GM19395 (cell line): ENCODE results near the gene MMP25.

ENCODE experiments used
- ATAC-seq: cut with Tn5 transposase; IDR thresholded peaks from one replicate; pipeline ENCODE4 v1.9.1; 2021; ENCODE audit warnings: mild to moderate bottlenecking, moderate library complexity; ENCODE audit not compliant: unreplicated experiment

Gene MMP25

GRCh38 chr16:3089717-3090592, 43.6 kb downstream of the MMP25 start:
- no peak for ATAC-seq

DNA sequence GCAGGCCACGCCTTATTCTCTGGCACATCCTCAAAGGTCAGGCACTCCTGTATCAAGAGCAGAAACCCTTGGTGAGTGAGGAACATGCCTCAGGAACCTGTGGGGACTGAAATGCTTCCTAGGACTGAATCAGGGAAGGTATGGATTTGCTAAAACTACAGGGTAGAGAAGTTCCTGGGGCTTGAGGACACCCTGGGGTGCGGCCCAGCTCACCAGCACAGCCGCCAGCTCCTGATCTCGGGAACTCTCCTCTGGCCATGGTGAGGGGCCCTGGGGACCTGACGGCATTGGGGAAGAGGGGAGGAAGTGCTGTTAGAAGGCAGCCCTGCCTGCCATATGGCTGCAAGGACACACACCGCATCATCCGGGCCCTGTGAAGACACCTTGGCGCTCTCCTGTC, 45.2 kb downstream of the MMP25 start:
- ATAC-seq: no peak

DNA sequence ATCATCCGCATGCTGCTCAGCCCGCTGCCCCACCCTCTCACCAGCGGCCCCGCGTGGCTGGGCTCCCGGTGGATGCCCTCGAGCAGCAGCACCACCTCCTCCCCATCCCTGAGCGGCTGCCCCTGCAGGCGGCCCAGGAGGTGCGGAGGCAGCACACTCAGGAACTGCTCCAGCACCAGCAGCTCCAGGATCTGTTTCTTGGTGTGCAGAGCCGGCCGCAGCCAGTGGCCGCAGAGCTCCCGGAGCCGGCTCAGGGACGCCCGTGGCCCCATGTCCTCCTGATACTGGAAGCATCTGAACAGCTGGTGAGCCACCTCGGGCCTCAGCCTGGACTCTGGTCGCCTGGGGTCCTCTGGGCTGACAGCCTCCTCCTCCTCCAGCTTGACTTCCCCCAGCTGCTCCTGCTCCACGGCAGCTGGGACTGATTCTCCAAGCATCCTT, 46.2 kb downstream of the MMP25 start:
- no peak for ATAC-seq

DNA sequence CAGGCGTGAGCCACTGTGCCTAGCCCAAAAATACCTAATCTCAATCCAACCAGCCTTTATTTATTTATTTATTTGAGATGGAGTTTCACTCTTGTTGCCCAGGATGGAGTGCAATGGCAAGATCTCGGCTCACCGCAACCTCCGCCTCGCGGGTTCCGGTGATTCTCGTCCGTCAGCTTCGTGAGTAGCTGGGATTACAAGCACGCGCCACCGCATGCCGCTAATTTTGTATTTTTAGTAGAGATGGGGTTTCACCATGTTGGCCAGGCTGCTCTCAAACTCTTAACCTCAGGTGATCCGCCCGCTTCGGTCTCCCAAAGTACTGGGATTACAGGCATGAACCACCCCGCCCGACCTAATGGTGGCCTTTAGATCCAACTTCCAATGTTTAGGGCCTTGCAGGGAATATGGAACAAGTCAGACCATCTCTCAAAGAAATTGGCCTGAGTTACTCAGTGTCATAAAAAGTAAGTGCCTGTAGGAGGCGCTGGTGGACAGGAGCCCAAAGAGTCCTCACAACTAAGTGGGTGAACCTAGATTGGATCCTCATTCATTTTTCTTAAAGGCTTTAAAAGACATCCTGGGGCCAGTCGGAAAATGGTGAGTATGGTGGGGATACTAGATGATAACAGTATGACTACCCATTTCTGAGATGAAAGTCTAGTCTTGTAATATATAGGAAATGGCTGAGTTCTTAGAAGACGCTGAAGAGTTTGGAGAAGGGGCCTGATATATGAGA, 48.1 kb downstream of the MMP25 start:
- no peak for ATAC-seq

GRCh38 chr16:3095869-3096268, 49.5 kb downstream of the MMP25 start:
- peak; percentile 72 for ATAC-seq

GRCh38 chr16:3096362-3096761, 50.0 kb downstream of the MMP25 start:
- ATAC-seq: no peak

DNA sequence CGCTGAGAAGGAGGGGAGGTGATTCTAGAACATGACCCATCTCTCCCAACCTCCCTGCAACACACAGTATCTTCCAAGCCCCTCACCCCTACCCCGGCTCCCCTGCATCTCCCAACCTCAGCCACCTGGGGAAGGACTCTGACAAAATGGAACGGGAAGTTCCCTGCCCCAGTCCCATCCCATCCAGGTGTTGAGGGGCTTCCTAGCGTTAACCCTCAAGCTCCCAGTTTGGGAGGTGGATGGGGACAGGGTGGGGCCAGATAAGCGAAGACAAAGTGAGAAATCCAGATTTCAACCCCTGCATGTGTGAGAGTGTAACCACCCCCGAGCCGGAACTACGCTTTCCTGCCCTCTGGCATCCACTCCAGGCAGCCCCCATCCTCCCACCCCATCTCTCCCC, 50.9 kb downstream of the MMP25 start:
- ATAC-seq: no peak

DNA sequence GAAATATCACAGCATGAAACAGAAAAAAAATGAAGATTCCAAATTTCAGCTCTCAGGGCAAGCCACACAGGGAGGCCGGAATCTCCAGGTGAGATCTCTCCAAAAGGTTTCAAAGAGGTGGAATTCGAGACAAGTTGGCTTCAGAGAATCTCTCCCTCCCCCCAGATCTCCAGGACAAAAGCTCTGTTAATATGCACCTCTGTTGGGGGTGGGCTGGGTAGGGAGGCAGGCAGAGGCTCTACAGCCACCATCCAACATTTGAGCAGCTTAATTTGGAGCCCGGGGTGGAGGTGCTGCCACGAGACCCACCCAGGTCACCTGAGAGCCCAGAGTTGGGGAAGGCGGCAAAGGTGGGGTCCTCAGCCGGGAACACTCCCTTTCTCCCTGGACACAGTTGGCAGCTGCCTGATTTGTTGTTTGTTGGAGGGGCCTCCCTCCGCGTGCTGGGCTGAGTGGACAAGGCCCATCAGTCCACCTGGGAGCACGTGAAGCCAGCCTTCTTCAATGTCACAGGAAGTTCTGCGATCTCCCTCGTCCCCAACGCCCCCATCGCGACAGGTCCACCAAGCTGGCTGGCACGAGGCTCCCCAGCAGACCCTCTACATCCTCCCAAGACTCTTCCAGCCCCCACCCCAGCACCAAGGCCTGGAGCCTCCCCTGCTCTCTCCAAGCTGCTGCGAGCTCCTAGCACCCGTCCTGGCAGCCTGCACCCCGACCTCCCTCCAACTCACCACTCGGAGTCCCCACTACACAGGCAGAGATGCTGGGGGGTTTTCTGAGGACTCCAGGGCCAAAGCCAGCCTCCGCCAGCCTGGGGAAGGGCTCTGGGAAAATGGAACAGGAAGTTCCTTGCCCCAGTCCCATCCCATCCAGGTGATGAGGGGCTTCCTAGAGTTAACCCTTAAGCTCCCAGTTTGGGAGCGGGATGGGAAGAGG, 52.4 kb downstream of the MMP25 start, which contains the start of gene ZSCAN10:
Gene ZSCAN10 (minus strand): TSS at position 836 of the 936 bp plus-strand sequence. CDS start 6,357 bp downstream, outside the sequence.
- no peak for ATAC-seq

GRCh38 chr16:3099395-3099731, 53.0 kb downstream of the MMP25 start:
- no peak for ATAC-seq

GRCh38 chr16:3099732-3100499, 53.6 kb downstream of the MMP25 start:
- peak; percentile 65 for ATAC-seq

DNA sequence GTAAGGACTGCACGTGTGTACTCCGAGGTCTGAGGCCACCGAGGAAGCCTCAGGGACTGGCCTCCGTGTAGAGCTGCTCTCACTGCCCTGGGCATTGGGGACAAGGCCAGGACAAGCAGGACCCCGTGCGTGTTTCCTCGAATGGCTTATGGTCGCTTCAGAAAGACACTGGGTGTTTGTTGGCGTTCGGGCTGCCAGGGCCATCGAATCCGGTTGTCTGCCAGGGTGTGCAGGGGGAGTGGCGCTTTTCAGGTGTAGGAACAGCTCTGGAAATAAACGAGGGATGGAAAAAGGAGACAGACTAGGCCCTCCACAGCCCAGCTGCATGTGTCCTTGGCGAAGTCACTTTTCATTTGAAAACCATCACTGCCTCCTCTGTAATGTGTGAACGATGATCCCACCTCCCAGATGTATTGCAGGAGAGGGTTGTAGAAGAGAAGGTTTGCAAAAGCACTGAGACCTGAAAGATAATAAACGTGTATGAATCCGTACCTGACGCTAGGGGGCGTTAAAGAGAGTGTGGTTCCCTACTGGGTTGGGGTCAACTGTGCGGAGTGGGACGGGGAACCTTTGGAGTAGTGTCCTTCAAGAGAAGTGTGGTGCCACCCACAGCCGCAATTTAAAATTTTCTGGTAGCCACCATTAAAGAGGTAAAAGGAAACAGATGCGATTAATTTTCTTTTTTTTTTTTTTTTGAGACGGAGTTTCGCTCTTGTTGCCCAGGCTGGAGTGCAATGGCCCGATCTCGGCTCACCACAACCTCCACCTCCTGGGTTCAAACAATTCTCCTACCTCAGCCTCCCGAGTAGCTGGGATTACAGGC, 54.9 kb downstream of the MMP25 start:
- no peak for ATAC-seq

- ATAC-seq: no peak
These were observed 55.6 kb downstream of the MMP25 start for GRCh38 chr16:3101841-3102470.

DNA sequence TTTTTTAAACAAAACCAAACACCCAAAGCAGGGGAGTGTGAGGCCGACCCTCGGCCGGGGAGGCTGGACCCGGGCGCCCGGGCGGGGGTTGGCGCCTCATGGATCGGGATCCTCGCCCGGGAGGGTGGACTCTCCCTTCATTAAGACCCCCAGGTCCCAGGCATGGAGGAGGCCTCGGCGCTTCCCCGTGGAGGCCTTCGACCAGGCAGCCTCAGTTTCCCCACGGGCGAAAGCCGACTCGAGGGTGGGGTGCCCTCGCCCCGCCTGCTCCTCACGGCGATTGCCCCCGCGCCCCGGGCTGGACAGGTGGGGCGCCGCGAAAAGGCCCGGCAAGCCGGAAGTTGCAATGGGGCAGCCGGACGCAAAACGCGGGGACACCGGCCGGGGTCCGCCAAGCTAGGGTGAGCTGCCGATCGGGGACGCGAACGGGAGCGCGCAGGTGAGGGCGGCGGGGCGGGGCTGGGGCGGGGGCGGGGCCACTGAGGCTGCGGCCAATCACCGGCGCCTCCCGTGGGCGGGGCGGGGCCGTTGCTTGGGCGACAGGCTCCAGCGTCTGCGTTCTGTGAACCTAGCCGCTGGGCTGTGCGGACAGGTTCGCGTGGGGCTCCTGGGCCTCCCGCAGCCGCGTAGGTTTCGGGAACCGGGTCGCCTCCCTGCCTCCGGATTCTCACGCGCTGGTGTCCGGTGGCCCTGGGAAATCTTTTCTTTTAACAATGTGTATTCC, 60.0 kb downstream of the MMP25 start:
- peak; percentile 69 for ATAC-seq
